SK-N-SH (cell line): Measurements from ENCODE around the gene ELF3. TPM values are rescaled to one million over a fixed set of nuclear protein-coding genes. Genes with fewer than 3 reads are reported as not detected.

Experiments
- CTCF ChIA-PET: fragments of 300-600, 350-600 bp; formaldehyde crosslinking; extraction: SDS; loops from one replicate; lab custom pipeline; 2021; lab: Yijun Ruan, JAX
- POLR2A ChIA-PET: fragments of 350-600 bp; sonication (Branson Sonifier 250); formaldehyde crosslinking; extraction: SDS; loops from one replicate; lab custom pipeline; 2020; ENCODE audit warnings: antibody characterized with exemption, inconsistent platforms; lab: Yijun Ruan, JAX
- DNase-seq: peaks from one replicate; pipeline ENCODE4 v3.0.0; 2012
- H2AFZ ChIP-seq: fragments of 200-600 bp; sonication (generic); 2 replicates; pipeline ENCODE4 v1.8.1; 2016; ENCODE audit warnings: antibody characterized with exemption, mild to moderate bottlenecking, low read depth
- H3F3A ChIP-seq: fragments of 200-600 bp; sonication (generic); replicated peaks from 2 replicates; pipeline ENCODE3; 2016; ENCODE audit warnings: antibody characterized with exemption, mild to moderate bottlenecking; ENCODE audit not compliant: insufficient read depth
- H3K27ac ChIP-seq, 2 experiments: fragments of 200-500 bp in 1 of 2; fragments of 200-600 bp in 1 of 2; sonication (Bioruptor generic) in 1 of 2; sonication (generic), shearing (Covaris generic) in 1 of 2; 2 replicates each; pipeline versions ENCODE4 v1.5.1 to v1.6.1; 2014 to 2016; ENCODE audit warnings: low read depth in 2 of 2, inconsistent platforms in 1 of 2, low read length in 1 of 2, mild to moderate bottlenecking in 1 of 2, mixed read lengths in 1 of 2
- H3K27me3 ChIP-seq: fragments of 200-600 bp; sonication (generic), shearing (Covaris generic); 2 replicates; pipeline ENCODE4 v1.6.1; 2016; ENCODE audit warnings: mixed run types; ENCODE audit not compliant: insufficient read depth
- H3K36me3 ChIP-seq, 2 experiments: fragments of 200-500 bp in 1 of 2; fragments of 200-600 bp in 1 of 2; sonication (Bioruptor generic) in 1 of 2; sonication (generic) in 1 of 2; replicated peaks in 1 of 2; 2 replicates each; pipeline versions ENCODE3 to v1.5.1; 2014 to 2016; ENCODE audit warnings: low read length in 1 of 2, mild to moderate bottlenecking in 1 of 2; ENCODE audit not compliant: insufficient read depth in 2 of 2, control insufficient read depth in 1 of 2
- H3K4me1 ChIP-seq, 2 experiments: fragments of 200-500 bp in 1 of 2; fragments of 200-600 bp in 1 of 2; sonication (Bioruptor generic) in 1 of 2; sonication (generic), shearing (Covaris generic) in 1 of 2; 2 replicates each; pipeline versions ENCODE4 v1.5.1 to v1.6.1; 2014 to 2016; ENCODE audit warnings: low read depth in 1 of 2, low read length in 1 of 2, mixed run types in 1 of 2; ENCODE audit not compliant: insufficient read depth in 2 of 2, control insufficient read depth in 1 of 2
- H3K4me2 ChIP-seq: fragments of 200-600 bp; sonication (generic), shearing (Covaris generic); 2 replicates; pipeline ENCODE4 v1.6.1; 2017; ENCODE audit warnings: mixed run types
- H3K4me3 ChIP-seq, 2 experiments: fragments of 200-500 bp in 1 of 2; fragments of 200-600 bp in 1 of 2; sonication (Bioruptor generic) in 1 of 2; sonication (generic), shearing (Covaris generic) in 1 of 2; 2 replicates each; pipeline versions ENCODE4 v1.5.1 to v1.8.1; 2014 to 2016; ENCODE audit warnings: low read depth in 2 of 2, inconsistent platforms in 1 of 2, low read length in 1 of 2, mild to moderate bottlenecking in 1 of 2, mixed read lengths in 1 of 2, moderate library complexity in 1 of 2
- H3K79me2 ChIP-seq: fragments of 200-600 bp; sonication (generic); 2 replicates; pipeline ENCODE4 v1.8.1; 2017; ENCODE audit warnings: mild to moderate bottlenecking; ENCODE audit not compliant: insufficient read depth
- H3K9ac ChIP-seq: fragments of 200-600 bp; sonication (generic); 2 replicates; pipeline ENCODE4 v1.6.1; 2017; ENCODE audit warnings: mixed run types
- H3K9me2 ChIP-seq: fragments of 200-600 bp; sonication (generic); 2 replicates; pipeline ENCODE4 v1.6.1; 2017; ENCODE audit warnings: mixed run types
- H3K9me3 ChIP-seq: fragments of 200-600 bp; sonication (generic); 2 replicates; pipeline ENCODE4 v1.6.1; 2017; ENCODE audit warnings: mixed run types, mild to moderate bottlenecking, moderate library complexity
- H4K20me1 ChIP-seq: fragments of 200-600 bp; sonication (generic); 2 replicates; pipeline ENCODE4 v1.6.1; 2017; ENCODE audit warnings: mild to moderate bottlenecking, mixed run types; ENCODE audit not compliant: insufficient read depth
- CHD2 ChIP-seq: fragments of 150-350 bp; IDR thresholded peaks from 2 replicates; pipeline ENCODE4 v1.6.1; 2018; ENCODE audit warnings: low read length; ENCODE audit not compliant: partially characterized antibody
- CTCF ChIP-seq: fragments of 200-600 bp; sonication (generic); IDR thresholded peaks from 2 replicates; pipeline ENCODE4 v1.6.1; 2017; ENCODE audit warnings: antibody characterized with exemption, mild to moderate bottlenecking, moderate library complexity
- ELF1 ChIP-seq: IDR thresholded peaks from 2 replicates; pipeline ENCODE4 v1.4.0; 2012
- EZH2phosphoT487 ChIP-seq: fragments of 200-600 bp; sonication (generic); IDR thresholded peaks from 2 replicates; pipeline ENCODE4 v1.6.1; 2017; ENCODE audit warnings: low read depth, mixed run types, mild to moderate bottlenecking, antibody characterized with exemption, moderate library complexity, borderline replicate concordance
- FOSL2 ChIP-seq: IDR thresholded peaks from 2 replicates; pipeline ENCODE4 v1.4.0; 2012; ENCODE audit warnings: low read depth, mild to moderate bottlenecking, moderate library complexity, borderline replicate concordance
- GATA2 ChIP-seq: sonication (generic); formaldehyde crosslinking; IDR thresholded peaks from 2 replicates; pipeline ENCODE4 v1.5.0; 2020; ENCODE audit warnings: mild to moderate bottlenecking, missing genetic modification reagents
- NFIC ChIP-seq: IDR thresholded peaks from 2 replicates; pipeline ENCODE4 v1.4.0; 2012; ENCODE audit warnings: borderline replicate concordance
- REST ChIP-seq: IDR thresholded peaks from 2 replicates; pipeline ENCODE4 v1.6.1; 2012; ENCODE audit warnings: mild to moderate bottlenecking, low read depth, low read length, moderate library complexity
- RFX5 ChIP-seq: IDR thresholded peaks from 2 replicates; pipeline ENCODE4 v1.6.1; 2012; ENCODE audit warnings: mild to moderate bottlenecking, improper control_type of control experiment, low read length
- TAF1 ChIP-seq: IDR thresholded peaks from 2 replicates; pipeline ENCODE4 v1.6.1; 2012; ENCODE audit warnings: low read depth, mild to moderate bottlenecking, low read length, moderate library complexity, borderline replicate concordance
- TEAD4 ChIP-seq: IDR thresholded peaks from 2 replicates; pipeline ENCODE4 v1.4.0; 2012; ENCODE audit warnings: mild to moderate bottlenecking, borderline replicate concordance; ENCODE audit not compliant: insufficient read depth
- YY1 ChIP-seq: IDR thresholded peaks from 2 replicates; pipeline ENCODE4 v1.4.0; 2012; ENCODE audit warnings: low read depth, mild to moderate bottlenecking
- WGBS: methylation state at CpG from one replicate; pipeline ENCODE4 v1.1.6; 2017; ENCODE audit warnings: low lambda C conversion rate; 5-methylcytosine and 5-hydroxymethylcytosine counted together
- polyA plus RNA-seq, 3 experiments: library from polyadenylated mRNA; depleted of rRNA; stranded (reverse); fragments of >200 nt; gene quantifications; 2 replicates each; pipeline ENCODE4 v1.2.3, GENCODE V29; 2012
- TF ChIP-seq, protein P1 (sequence below): IDR thresholded peaks from 2 replicates; pipeline ENCODE4 v1.4.0; 2012; ENCODE audit warnings: low read depth
- TF ChIP-seq, protein P2 (sequence below): IDR thresholded peaks from 2 replicates; pipeline ENCODE4; 2012
- TF ChIP-seq, protein P3 (sequence below): IDR thresholded peaks from 2 replicates; pipeline ENCODE4 v1.4.0; 2012; ENCODE audit warnings: low read depth, borderline replicate concordance

Gene ELF3
- polyA plus RNA-seq, 1 of the 3 experiments (the other 2 are of a cell fraction) = 0.10 TPM

- 10% methylated on average over 11 of the region's 11 CpGs for WGBS
- ChIA-PET CTCF (interaction anchor here (0.8 to 9.6 kb wide), 10 partner anchors 10 to 152 kb away, joined by 3 to 58 read pairs (median 5); partner anchors contain the start of gene SHISA4), POLR2A (interaction anchor here (0.9 kb wide), 2 partner anchors 23 to 87 kb away, joined by 3 read pairs; no protein-coding TSS in a partner anchor)
- TF ChIP-seq GATA2 (CRISPR knock-in tag) (peak; percentile 45), YY1 (no peak)
- TF ChIP-seq, protein P1, sequence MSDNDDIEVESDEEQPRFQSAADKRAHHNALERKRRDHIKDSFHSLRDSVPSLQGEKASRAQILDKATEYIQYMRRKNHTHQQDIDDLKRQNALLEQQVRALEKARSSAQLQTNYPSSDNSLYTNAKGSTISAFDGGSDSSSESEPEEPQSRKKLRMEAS = 0 out of 2 replicates have a peak, but pooled peaks have one; percentile 44
- peaks cover 13% of the 10 kb centered on the region for H4K20me1 ChIP-seq
- peaks cover 6% of the 10 kb centered on the region for H3F3A ChIP-seq
- H3K36me3 ChIP-seq = peaks cover 0 to 2% of the 10 kb centered on the region in 2 experiments
- peak overlapping the region; percentile 66 to 78; a peak in 3 of 4 replicates for H3K27ac ChIP-seq
- no peak for DNase-seq
- no peaks in the 10 kb centered on the region for H3K9me3 ChIP-seq
- no peaks in the 10 kb centered on the region for H3K9me2 ChIP-seq
- H3K4me3 ChIP-seq = peak overlapping the region; percentile 67 to 69
- peaks cover 0 to 8% of the 10 kb centered on the region in 2 experiments; a peak in 2 of 4 replicates for H3K4me1 ChIP-seq
- peak overlapping the region; percentile 38 for H2AFZ ChIP-seq
- H3K27me3 ChIP-seq = no peaks in the 10 kb centered on the region
- peaks cover 54% of the 10 kb centered on the region for H3K79me2 ChIP-seq
- H3K4me2 ChIP-seq = peak overlapping the region; percentile 72
- peak overlapping the region; percentile 62 for H3K9ac ChIP-seq
Observed at GRCh38 chr1:201983380-201983805, 27.0 kb upstream of the ELF3 start.

GRCh38 chr1:201984446-201984845, 25.9 kb upstream of the ELF3 start:
- Histone ChIP-seq H3K9me2 (no peaks in the 10 kb centered on the region), H3K79me2 (peaks cover 58% of the 10 kb centered on the region), H2AFZ (no peak overlapping the region), H3K9ac (no peak overlapping the region), H3K27me3 (no peaks in the 10 kb centered on the region), H3K4me3 (no peak overlapping the region; a peak in 1 of 4 replicates), H3K9me3 (no peaks in the 10 kb centered on the region), H3K27ac (no peak overlapping the region), H3K4me1 (peaks cover 0 to 8% of the 10 kb centered on the region in 2 experiments; a peak in 2 of 4 replicates), H4K20me1 (peaks cover 18% of the 10 kb centered on the region), H3K36me3 (peaks cover 7% of the 10 kb centered on the region in 2 experiments), H3K4me2 (peak overlapping the region; percentile 72; the same call in 1 of the 2 replicates), H3F3A (peaks cover 11% of the 10 kb centered on the region)
- no peak for DNase-seq
- ChIA-PET POLR2A (no interaction called here), CTCF (interaction anchor here (0.8 to 9.6 kb wide), 3 partner anchors 15 to 106 kb away, joined by 3 to 58 read pairs (median 4); no protein-coding TSS in a partner anchor)
- WGBS = 93% methylated on average over 3 of the region's 3 CpGs
- TF ChIP-seq EZH2phosphoT487 (no peak), ELF1 (no peak), TEAD4 (no peak), YY1 (no peak), TAF1 (no peak), CHD2 (no peak), NFIC (no peak), RFX5 (no peak), CTCF (no peak), REST (no peak), FOSL2 (no peak)
- TF ChIP-seq, protein P2, sequence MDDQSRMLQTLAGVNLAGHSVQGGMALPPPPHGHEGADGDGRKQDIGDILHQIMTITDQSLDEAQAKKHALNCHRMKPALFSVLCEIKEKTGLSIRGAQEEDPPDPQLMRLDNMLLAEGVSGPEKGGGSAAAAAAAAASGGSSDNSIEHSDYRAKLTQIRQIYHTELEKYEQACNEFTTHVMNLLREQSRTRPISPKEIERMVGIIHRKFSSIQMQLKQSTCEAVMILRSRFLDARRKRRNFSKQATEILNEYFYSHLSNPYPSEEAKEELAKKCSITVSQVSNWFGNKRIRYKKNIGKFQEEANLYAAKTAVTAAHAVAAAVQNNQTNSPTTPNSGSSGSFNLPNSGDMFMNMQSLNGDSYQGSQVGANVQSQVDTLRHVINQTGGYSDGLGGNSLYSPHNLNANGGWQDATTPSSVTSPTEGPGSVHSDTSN = no peak
- TF ChIP-seq, protein P3, sequence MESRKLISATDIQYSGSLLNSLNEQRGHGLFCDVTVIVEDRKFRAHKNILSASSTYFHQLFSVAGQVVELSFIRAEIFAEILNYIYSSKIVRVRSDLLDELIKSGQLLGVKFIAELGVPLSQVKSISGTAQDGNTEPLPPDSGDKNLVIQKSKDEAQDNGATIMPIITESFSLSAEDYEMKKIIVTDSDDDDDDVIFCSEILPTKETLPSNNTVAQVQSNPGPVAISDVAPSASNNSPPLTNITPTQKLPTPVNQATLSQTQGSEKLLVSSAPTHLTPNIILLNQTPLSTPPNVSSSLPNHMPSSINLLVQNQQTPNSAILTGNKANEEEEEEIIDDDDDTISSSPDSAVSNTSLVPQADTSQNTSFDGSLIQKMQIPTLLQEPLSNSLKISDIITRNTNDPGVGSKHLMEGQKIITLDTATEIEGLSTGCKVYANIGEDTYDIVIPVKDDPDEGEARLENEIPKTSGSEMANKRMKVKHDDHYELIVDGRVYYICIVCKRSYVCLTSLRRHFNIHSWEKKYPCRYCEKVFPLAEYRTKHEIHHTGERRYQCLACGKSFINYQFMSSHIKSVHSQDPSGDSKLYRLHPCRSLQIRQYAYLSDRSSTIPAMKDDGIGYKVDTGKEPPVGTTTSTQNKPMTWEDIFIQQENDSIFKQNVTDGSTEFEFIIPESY = no peak
- TF ChIP-seq, protein P1 = no peak
